Amniotic stem cell (primary cell): Measurements from ENCODE around the gene SEC14L5.
A peak's percentile ranks its signal among the peaks of the same experiment; 100 is the strongest.
"Not testable (repeated sequence)": the region's sequence is repeated elsewhere in the genome, so short reads cannot be mapped to it uniquely, and the experiment has no call there.

Experiments used
- DNase-seq: peaks from one replicate; lab custom pipeline; 2025; lab: John Stamatoyannopoulos, UW

SEC14L5 gene

GRCh38 chr16:4957720-4958509 lies at the start of gene SEC14L5:
SEC14L5 (plus strand) TSS chr16:4958330; CDS start chr16:4959324, 994 bp downstream.
- peak; percentile 98 for DNase-seq

- DNase-seq = no peak
Measured at GRCh38 chr16:4908854-4909401, 49.2 kb upstream of the SEC14L5 start.

DNA sequence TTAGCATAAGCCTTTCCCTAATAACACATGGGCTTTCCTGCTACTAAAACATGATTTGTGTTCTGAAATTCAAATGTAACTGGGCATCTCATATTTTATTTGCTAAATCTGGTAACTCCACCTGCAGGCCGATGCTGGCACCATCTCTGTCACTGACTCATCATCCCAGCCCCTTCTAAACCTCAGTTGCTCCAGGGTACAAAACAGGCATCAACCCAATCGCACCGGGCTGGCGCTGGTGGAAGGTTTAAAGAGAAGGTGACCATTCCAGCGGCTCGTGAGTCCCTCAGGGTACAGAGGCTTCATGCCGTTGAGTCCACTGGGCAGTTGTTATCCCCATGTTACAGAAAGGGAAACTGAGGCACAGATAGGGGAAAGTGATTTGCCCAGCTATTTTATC lies 48.3 kb upstream of the SEC14L5 start:
- DNase-seq = no peak

DNA sequence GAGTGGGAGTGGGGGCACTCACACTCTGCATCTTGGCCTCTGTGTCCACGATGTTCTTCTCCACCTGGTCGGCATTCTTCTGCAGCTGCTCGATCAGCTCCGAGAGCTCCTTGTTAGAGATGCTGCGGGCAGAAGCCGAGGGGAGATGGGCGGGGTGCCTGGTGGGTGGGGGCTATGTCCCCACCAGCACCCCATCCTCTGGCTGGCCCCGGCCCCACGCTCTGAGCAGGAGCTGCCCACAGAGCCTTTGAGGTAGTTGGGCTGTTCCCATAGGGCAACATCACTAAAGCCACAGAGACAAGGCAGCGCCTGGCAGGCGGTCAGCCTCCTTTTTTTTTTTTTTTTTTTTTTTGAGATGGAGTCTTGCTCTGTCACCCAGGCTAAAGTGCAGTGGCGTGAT lies 47.3 kb upstream of the SEC14L5 start:
- DNase-seq = no peak

DNA sequence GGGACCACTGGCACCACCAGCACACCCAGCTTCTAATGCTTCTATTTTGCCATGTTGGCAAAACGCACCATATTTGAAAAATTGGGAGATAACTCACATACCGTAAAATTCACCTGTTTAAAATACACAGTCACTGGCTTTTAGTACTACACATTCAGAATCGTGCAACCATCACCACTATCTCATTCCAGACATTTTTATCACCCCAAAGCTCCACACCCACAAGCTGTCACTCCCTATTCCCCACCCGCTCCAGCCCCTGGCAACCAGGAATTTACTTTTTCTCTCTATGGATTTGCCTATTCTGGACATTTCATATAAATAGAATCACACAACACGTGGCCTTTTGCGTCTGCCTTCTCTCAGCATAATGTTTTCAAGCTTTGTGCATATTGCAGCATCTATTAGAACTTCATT lies 46.2 kb upstream of the SEC14L5 start:
- no peak for DNase-seq

GRCh38 chr16:4913130-4913773 lies 44.9 kb upstream of the SEC14L5 start:
- no peak for DNase-seq

GRCh38 chr16:4913774-4914525 lies 44.2 kb upstream of the SEC14L5 start:
- no peak for DNase-seq

DNA sequence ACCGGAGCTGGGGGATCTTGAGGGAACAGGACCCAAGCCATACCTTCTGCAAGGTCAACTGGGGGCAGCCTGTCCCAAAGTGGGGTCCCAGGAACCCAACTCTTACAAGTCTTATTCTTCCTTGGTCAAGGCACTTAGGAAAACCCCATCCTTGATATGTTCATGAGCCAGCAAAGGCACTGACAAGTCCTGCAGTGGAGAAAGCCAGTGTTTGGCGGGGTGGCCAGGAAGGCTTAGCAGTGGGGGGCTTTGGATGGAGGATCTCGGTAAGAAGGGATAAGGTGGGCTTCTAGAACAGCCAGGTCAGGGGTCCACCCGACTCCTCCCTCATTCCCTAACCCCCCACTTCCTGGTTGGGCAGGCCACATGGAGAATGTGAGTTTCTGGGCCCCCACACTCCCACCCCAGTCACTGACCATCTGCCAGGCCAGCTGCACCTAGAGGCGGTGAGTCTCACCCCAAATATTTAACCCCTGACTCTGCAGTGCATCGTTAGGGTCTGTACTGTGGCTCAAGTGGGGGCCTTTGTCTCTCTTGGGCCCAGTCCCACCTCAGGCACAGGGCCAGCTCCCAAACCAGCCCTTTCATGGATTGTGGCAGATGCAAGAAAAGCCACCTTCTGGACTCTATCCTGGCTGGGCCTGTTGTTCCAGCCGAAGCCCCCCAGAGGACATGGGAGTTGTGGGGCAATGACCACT lies 43.5 kb upstream of the SEC14L5 start:
- no peak for DNase-seq

GRCh38 chr16:4915226-4915761 lies 42.8 kb upstream of the SEC14L5 start:
- DNase-seq = peak; percentile 46

DNA sequence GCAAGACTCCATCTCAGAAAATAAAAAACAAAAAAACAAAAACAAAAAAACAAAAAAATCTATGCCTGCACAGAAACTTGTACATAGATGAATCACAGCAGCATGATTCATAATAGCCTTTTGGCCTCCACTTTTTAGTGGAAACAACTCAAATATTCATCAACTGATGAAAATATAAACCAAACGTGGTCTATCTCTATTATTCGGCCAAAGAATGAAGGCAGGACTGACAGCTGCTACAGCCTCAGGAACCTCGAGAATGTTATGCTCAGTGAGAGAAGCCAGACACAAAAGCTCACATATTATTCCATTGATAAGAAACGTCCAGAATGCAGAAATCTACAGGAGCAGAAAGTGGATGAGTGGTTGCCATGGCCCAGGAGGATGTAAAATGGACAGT lies 41.0 kb upstream of the SEC14L5 start:
- DNase-seq = peak; percentile 25

- no peak for DNase-seq
Measured at GRCh38 chr16:4918781-4919251, 39.3 kb upstream of the SEC14L5 start.

- no peak for DNase-seq
Measured at GRCh38 chr16:4920826-4921225, 37.3 kb upstream of the SEC14L5 start.

- no peak for DNase-seq
Measured at GRCh38 chr16:4922721-4923342, 35.3 kb upstream of the SEC14L5 start.

DNA sequence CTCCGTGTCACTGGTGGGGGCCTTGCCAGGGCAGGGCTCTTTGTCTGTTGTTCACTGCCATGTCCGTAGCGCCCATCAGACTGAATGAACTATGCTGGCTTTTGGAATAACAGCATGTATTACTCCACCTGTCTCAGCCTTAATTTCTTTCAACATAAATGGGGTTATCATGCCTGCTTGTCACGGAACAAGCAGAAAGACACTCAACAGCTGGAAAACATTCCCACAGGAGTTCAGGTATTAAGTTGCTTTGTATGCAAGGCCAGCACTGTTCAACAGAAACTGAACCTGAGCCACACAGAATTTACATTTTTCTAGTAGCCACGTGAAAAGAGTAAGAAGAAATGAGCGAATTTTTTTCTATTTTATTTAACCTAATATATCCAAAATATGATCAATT lies 34.3 kb upstream of the SEC14L5 start:
- no peak for DNase-seq

GRCh38 chr16:4924593-4925292 lies 33.4 kb upstream of the SEC14L5 start:
- DNase-seq = no peak

DNA sequence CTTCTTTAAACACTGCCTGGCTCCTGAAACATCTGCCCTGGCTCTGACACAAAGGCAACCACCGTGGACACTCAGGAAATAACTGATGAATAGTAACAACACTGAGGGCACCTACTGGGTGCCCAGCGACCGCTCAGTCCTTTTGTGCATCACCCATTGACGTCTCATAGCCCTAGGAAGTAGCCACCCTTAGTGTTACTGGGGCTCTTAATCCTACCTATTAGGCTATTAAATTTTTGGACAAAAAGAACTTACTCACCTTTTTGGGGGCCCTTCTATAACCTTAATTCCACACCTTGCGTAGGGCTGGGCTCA lies 32.9 kb upstream of the SEC14L5 start:
- DNase-seq = no peak

GRCh38 chr16:4925791-4926190 lies 32.3 kb upstream of the SEC14L5 start:
- DNase-seq = no peak

DNA sequence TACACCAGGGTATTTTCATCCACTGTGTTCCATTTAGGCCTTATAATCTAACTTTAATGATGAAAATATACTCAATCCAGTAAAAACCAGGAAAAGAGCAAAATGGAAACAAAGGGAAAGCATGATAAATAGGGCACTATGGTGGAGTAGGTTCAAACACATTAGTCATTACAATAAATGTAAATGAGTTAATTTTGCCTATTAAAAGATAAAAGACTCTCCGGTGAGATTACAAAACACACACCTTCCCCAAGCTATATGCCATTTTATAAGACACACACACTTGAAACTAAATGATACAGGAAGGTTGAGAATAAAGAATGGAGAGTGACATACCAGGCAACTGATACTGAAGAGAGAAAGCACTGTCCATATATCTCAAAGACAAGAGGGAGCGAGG lies 31.2 kb upstream of the SEC14L5 start:
- no peak for DNase-seq

DNA sequence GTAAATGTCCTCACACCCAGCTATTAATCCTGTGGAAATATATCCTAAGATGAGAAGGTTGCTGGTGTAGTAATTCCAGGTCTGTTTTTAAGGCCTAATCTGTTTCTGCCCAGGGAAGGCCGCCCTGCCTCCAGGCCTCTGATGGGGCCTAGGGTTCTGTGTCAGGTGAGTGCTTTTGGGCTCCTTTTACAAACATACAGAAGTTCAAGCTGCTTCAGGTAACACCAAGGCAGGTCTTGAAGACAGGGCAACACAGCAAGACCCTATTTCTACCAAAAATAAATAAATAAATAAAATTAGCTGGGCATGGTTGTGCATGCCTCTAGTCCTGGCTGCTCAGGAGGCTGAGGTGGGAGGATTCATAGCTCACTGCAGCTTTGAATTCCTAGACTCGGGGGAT lies 30.5 kb upstream of the SEC14L5 start:
- DNase-seq = no peak

- DNase-seq = no peak
Measured at GRCh38 chr16:4928227-4928626, 29.9 kb upstream of the SEC14L5 start.

DNA sequence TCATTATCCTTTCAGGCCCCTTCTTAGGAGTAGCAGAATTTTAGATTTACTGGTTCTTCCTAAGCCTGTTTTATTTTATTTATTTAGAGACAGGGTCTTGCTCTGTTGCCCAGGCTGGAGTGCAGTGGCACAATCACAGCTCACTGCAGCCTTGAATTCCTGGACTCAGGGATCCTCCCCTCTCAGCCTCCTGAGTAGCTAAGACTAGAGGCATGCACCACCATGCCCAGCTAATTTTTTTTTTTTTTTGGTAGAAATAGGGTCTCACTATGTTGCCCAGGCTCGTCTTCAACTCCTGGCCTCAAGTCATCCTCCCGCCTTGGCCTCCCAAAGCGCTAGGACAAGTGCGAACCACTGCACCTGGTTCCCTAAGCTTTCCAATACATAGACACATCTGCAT lies 28.5 kb upstream of the SEC14L5 start:
- not testable (repeated sequence) for DNase-seq
